Muscle layer of colon (tissue), 2 donors: ENCODE measurements around the gene SLC35F4.
"Not testable (repeated sequence)": the region's sequence is repeated elsewhere in the genome, so short reads cannot be mapped to it uniquely, and the experiment has no call there.

Experiments used
- H3K27ac ChIP-seq: one replicate; pipeline ENCODE4 v1.7.0; 2013; ENCODE audit warnings: low read depth, mild to moderate bottlenecking, low read length, moderate library complexity
- H3K27me3 ChIP-seq, 2 donors: one replicate each; pipeline ENCODE4 v1.7.0; 2013; ENCODE audit warnings: low read length in 2 of 2, mild to moderate bottlenecking in 2 of 2; ENCODE audit not compliant: insufficient read depth in 2 of 2, control insufficient read depth in 1 of 2
- H3K36me3 ChIP-seq: one replicate; pipeline ENCODE4 v1.7.0; 2013; ENCODE audit warnings: mild to moderate bottlenecking, low read length; ENCODE audit not compliant: insufficient read depth
- H3K4me1 ChIP-seq: one replicate; pipeline ENCODE4 v1.7.0; 2013; ENCODE audit warnings: mild to moderate bottlenecking, low read length; ENCODE audit not compliant: insufficient read depth
- H3K4me3 ChIP-seq, 2 donors: one replicate each; pipeline ENCODE4 v1.7.0; 2013; ENCODE audit warnings: low read length in 2 of 2, low read depth in 1 of 2, mild to moderate bottlenecking in 1 of 2, moderate library complexity in 1 of 2
- H3K9ac ChIP-seq: one replicate; pipeline ENCODE4 v1.7.0; 2013; ENCODE audit warnings: low read length
- H3K9me3 ChIP-seq: one replicate; pipeline ENCODE4 v1.7.0; 2013; ENCODE audit warnings: mild to moderate bottlenecking, low read length
- donor health status: abdominal sarcoma.
- donor health status: Adenocarcinoma of cecum.

SLC35F4 gene

GRCh38 chr14:57747036-57747435 lies 118.9 kb downstream of the SLC35F4 start:
- H3K9me3 ChIP-seq: no peaks in the 10 kb centered on the region
- no peaks in the 10 kb centered on the region for H3K36me3 ChIP-seq
- no peaks in the 10 kb centered on the region for H3K27me3 ChIP-seq
- H3K27ac ChIP-seq: no peak overlapping the region
- no peaks in the 10 kb centered on the region for H3K4me1 ChIP-seq
- H3K4me3 ChIP-seq: no peak overlapping the region
- H3K9ac ChIP-seq: no peak overlapping the region

GRCh38 chr14:57746563-57746962 lies 119.3 kb downstream of the SLC35F4 start:
- no peak overlapping the region for H3K27ac ChIP-seq
- no peak overlapping the region for H3K4me3 ChIP-seq
- H3K9ac ChIP-seq: no peak overlapping the region
- H3K4me1 ChIP-seq: no peaks in the 10 kb centered on the region
- no peaks in the 10 kb centered on the region for H3K36me3 ChIP-seq
- H3K9me3 ChIP-seq: no peaks in the 10 kb centered on the region
- no peaks in the 10 kb centered on the region for H3K27me3 ChIP-seq

- no peak overlapping the region for H3K4me3 ChIP-seq
These were observed 126.4 kb downstream of the SLC35F4 start for GRCh38 chr14:57739516-57739915.

GRCh38 chr14:57737598-57737997 lies 128.3 kb downstream of the SLC35F4 start:
- no peaks in the 10 kb centered on the region for H3K27me3 ChIP-seq
- H3K9me3 ChIP-seq: no peaks in the 10 kb centered on the region
- no peak overlapping the region for H3K9ac ChIP-seq
- no peak overlapping the region for H3K27ac ChIP-seq
- H3K4me1 ChIP-seq: peaks cover 4% of the 10 kb centered on the region
- H3K4me3 ChIP-seq: no peak overlapping the region
- H3K36me3 ChIP-seq: no peaks in the 10 kb centered on the region

More at GRCh38 chr14:57739516-57739915, 126.4 kb downstream of the SLC35F4 start:
- no peaks in the 10 kb centered on the region for H3K36me3 ChIP-seq
- H3K9ac ChIP-seq: no peak overlapping the region
- H3K4me1 ChIP-seq: no peaks in the 10 kb centered on the region
- H3K9me3 ChIP-seq: no peaks in the 10 kb centered on the region
- H3K27ac ChIP-seq: no peak overlapping the region
- no peaks in the 10 kb centered on the region for H3K27me3 ChIP-seq

GRCh38 chr14:57736391-57736790 lies 129.5 kb downstream of the SLC35F4 start:
- Histone ChIP-seq H3K27me3 (no peaks in the 10 kb centered on the region), H3K27ac (no peak overlapping the region), H3K4me1 (peaks cover 10% of the 10 kb centered on the region), H3K9me3 (no peaks in the 10 kb centered on the region), H3K36me3 (no peaks in the 10 kb centered on the region), H3K9ac (no peak overlapping the region), H3K4me3 (no peak overlapping the region)

GRCh38 chr14:57735276-57735675 lies 130.6 kb downstream of the SLC35F4 start:
- H3K27ac ChIP-seq: no peak overlapping the region
- no peak overlapping the region for H3K4me3 ChIP-seq
- H3K27me3 ChIP-seq: no peaks in the 10 kb centered on the region
- H3K9me3 ChIP-seq: no peaks in the 10 kb centered on the region
- H3K4me1 ChIP-seq: peaks cover 10% of the 10 kb centered on the region
- no peak overlapping the region for H3K9ac ChIP-seq
- H3K36me3 ChIP-seq: no peaks in the 10 kb centered on the region

- H3K9ac ChIP-seq: no peak overlapping the region
- H3K9me3 ChIP-seq: no peaks in the 10 kb centered on the region
- no peak overlapping the region for H3K27ac ChIP-seq
- H3K4me3 ChIP-seq: no peak overlapping the region
- H3K4me1 ChIP-seq: peaks cover 10% of the 10 kb centered on the region
- no peaks in the 10 kb centered on the region for H3K36me3 ChIP-seq
- no peaks in the 10 kb centered on the region for H3K27me3 ChIP-seq
These were observed 133.2 kb downstream of the SLC35F4 start for GRCh38 chr14:57732463-57733285.

- Histone ChIP-seq H3K36me3 (no peaks in the 10 kb centered on the region), H3K9me3 (no peaks in the 10 kb centered on the region), H3K27ac (no peak overlapping the region), H3K9ac (no peak overlapping the region), H3K4me3 (no peak overlapping the region), H3K27me3 (no peaks in the 10 kb centered on the region), H3K4me1 (peaks cover 10% of the 10 kb centered on the region)
These were observed 136.4 kb downstream of the SLC35F4 start for GRCh38 chr14:57729208-57730187.

GRCh38 chr14:57725399-57726077 lies 140.4 kb downstream of the SLC35F4 start:
- Histone ChIP-seq H3K4me3 (no peak overlapping the region), H3K9ac (no peak overlapping the region), H3K36me3 (no peaks in the 10 kb centered on the region), H3K27me3 (no peaks in the 10 kb centered on the region), H3K27ac (no peak overlapping the region), H3K4me1 (no peaks in the 10 kb centered on the region), H3K9me3 (no peaks in the 10 kb centered on the region)

- H3K36me3 ChIP-seq, H3K9me3 ChIP-seq: not testable (repeated sequence)
These were observed 143.8 kb downstream of the SLC35F4 start for GRCh38 chr14:57722141-57722540.

GRCh38 chr14:57714487-57714931 lies 151.4 kb downstream of the SLC35F4 start:
- Histone ChIP-seq H3K27ac (no peak overlapping the region), H3K27me3 (no peaks in the 10 kb centered on the region), H3K4me1 (no peaks in the 10 kb centered on the region), H3K4me3 (no peak overlapping the region), H3K36me3 (no peaks in the 10 kb centered on the region), H3K9ac (no peak overlapping the region), H3K9me3 (no peaks in the 10 kb centered on the region)

More at GRCh38 chr14:57722141-57722540, 143.8 kb downstream of the SLC35F4 start:
- not testable (repeated sequence) for H3K4me1 ChIP-seq, H3K9ac ChIP-seq, H3K27ac ChIP-seq, H3K27me3 ChIP-seq, H3K4me3 ChIP-seq
